Right atrium auricular region (tissue), 2 donors: ENCODE measurements around the gene RAB24. TPM values are rescaled to one million over a fixed set of nuclear protein-coding genes. Genes with fewer than 3 reads are reported as not detected.

ENCODE experiments used
- DNase-seq: peaks from one replicate; pipeline ENCODE4 v3.0.0-alpha.2; 2019; ENCODE audit warnings: low spot score
- H3K27ac ChIP-seq, 2 donors: fragments of 200-600 bp; sonication (generic); 1 replicate in 1 of 2; 2 replicates in 1 of 2; pipeline ENCODE4 v1.5.1; 2016 to 2019
- H3K27me3 ChIP-seq, 2 donors: fragments of 200-600 bp; sonication (generic); one replicate each; pipeline versions ENCODE4 v1.5.1 to v1.6.0; 2017 to 2019
- H3K36me3 ChIP-seq: fragments of 200-600 bp; sonication (generic); one replicate; pipeline ENCODE4 v1.5.1; 2016
- H3K4me1 ChIP-seq, 2 donors: fragments of 200-600 bp; sonication (generic); one replicate each; pipeline versions ENCODE4 v1.5.1 to v1.6.0; 2017 to 2019
- H3K4me3 ChIP-seq, 2 donors: fragments of 200-600 bp; sonication (generic); 1 replicate in 1 of 2; 2 replicates in 1 of 2; pipeline ENCODE4 v1.5.1; 2017 to 2019; ENCODE audit warnings: mild to moderate bottlenecking in 1 of 2, moderate library complexity in 1 of 2
- H3K9me3 ChIP-seq, 2 donors: fragments of 200-600 bp; sonication (generic); one replicate each; pipeline ENCODE4 v1.5.1; 2019
- CTCF ChIP-seq, 2 donors: fragments of 200-600 bp; sonication (generic); IDR thresholded peaks; one replicate each; pipeline ENCODE4 v1.5.1; 2019; ENCODE audit warnings: antibody characterized with exemption in 2 of 2
- total RNA-seq, 2 donors: library from RNA; depleted of rRNA; stranded (reverse); fragments of >200 nt; gene quantifications; one replicate each; pipeline ENCODE4 v1.1.0, GENCODE V29; 2016

Gene RAB24
- total RNA-seq, 2 donors from 2014 or later: 14.8 to 14.9 TPM

GRCh38 chr5:177301503-177302165 is 1.9 kb downstream of the RAB24 start:
- TF ChIP-seq CTCF (IDR thresholded peaks at IDR 0.05): no peak
- DNase-seq: no peak
- no peak overlapping the region for H3K4me3 ChIP-seq

GRCh38 chr5:177300951-177301350 is 2.6 kb downstream of the RAB24 start:
- TF ChIP-seq CTCF (IDR thresholded peaks at IDR 0.05): no peak
- Histone ChIP-seq H3K27me3 (no peaks in the 10 kb centered on the region), H3K36me3 (peaks cover 15% of the 10 kb centered on the region), H3K9me3 (no peaks in the 10 kb centered on the region), H3K4me1 (peaks cover 0 to 63% of the 10 kb centered on the region in 2 donors), H3K27ac (peak overlapping the region; percentile 19 to 61), H3K4me3 (no peak overlapping the region)
- no peak for DNase-seq

More at GRCh38 chr5:177301503-177302165, 1.9 kb downstream of the RAB24 start:
- H3K27me3 ChIP-seq: no peaks in the 10 kb centered on the region
- peaks cover 0 to 57% of the 10 kb centered on the region in 2 donors for H3K4me1 ChIP-seq
- H3K9me3 ChIP-seq: no peaks in the 10 kb centered on the region
- H3K36me3 ChIP-seq: peaks cover 14% of the 10 kb centered on the region
- H3K27ac ChIP-seq: no peak overlapping the region

DNA sequence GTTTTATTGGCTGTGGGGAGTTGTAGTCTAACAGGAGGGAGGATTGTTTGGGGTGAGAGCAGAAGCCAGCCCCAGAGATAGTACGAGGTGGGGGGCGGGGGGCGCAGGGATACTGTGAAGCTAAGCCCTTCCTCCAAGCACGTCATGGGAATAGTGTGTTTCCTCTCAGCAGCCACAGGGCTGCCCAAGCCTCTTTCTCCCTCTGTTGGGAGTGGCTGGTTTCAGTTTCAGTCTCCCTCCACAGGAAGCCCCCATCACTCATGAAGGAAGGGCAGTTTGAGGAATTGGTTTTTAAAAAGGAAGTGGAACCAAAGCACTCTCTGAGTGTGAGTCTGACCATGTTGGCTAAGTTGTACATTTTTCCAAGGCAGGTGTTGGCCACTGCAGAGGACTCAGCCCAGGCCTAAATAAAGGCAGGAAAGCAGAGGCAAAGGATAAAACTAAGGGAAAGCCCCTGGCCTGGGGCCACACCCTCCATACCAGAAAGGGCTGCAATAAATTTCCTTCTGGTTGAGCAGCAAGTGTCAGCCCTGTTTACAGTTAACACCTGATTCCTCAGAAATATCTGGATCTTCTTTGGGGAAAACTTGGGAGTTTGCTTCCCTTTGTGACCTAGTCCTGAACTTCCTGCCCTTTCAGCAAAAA is 3.2 kb downstream of the RAB24 start:
- H3K4me1 ChIP-seq: peaks cover 0 to 68% of the 10 kb centered on the region in 2 donors
- H3K9me3 ChIP-seq: no peaks in the 10 kb centered on the region
- H3K4me3 ChIP-seq: no peak overlapping the region
- DNase-seq: peak; percentile 51
- H3K36me3 ChIP-seq: peaks cover 15% of the 10 kb centered on the region
- peak in 1 of 2 donors; percentile 29 for TF ChIP-seq CTCF (IDR thresholded peaks at IDR 0.05)
- peak overlapping the region; percentile 19 to 61 for H3K27ac ChIP-seq
- no peaks in the 10 kb centered on the region for H3K27me3 ChIP-seq

- no peak overlapping the region for H3K4me3 ChIP-seq
- H3K27ac ChIP-seq: peak overlapping the region; percentile 19 to 61
- H3K27me3 ChIP-seq: no peaks in the 10 kb centered on the region
- H3K9me3 ChIP-seq: no peaks in the 10 kb centered on the region
- DNase-seq: no peak
- H3K4me1 ChIP-seq: peaks cover 0 to 61% of the 10 kb centered on the region in 2 donors
- H3K36me3 ChIP-seq: peaks cover 16% of the 10 kb centered on the region
- no peak for TF ChIP-seq CTCF (IDR thresholded peaks at IDR 0.05)
Observed at GRCh38 chr5:177299697-177300096, 3.8 kb downstream of the RAB24 start.

DNA sequence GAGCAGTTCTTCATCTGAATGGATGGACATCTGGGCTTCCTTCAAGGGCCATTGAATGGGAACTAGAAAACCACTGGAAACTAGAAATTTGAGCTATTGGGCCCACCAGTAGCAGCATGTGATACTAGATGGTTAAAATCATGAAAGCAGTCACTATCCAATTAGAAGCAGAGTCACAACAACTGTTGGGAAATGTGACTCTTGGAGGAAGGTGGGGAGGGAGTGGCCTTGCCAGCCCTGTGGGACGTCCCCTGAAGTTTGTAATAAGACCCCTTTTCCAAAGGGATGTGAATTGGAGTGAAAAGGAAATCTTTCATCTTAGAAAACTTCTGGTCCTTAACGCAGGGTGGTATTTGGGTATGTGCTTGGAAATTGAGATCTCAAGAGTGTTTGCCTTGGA is 5.6 kb downstream of the RAB24 start:
- no peaks in the 10 kb centered on the region for H3K9me3 ChIP-seq
- no peak for DNase-seq
- no peak overlapping the region for H3K4me3 ChIP-seq
- peaks cover 33% of the 10 kb centered on the region for H3K36me3 ChIP-seq
- no peak for TF ChIP-seq CTCF (IDR thresholded peaks at IDR 0.05)
- H3K4me1 ChIP-seq: peaks cover 0 to 50% of the 10 kb centered on the region in 2 donors
- no peaks in the 10 kb centered on the region for H3K27me3 ChIP-seq
- H3K27ac ChIP-seq: no peak overlapping the region
